Mucosa of rectum (tissue), 2 donors: Measurements from ENCODE around the gene LONRF3.
"Not testable (repeated sequence)": the region's sequence is repeated elsewhere in the genome, so short reads cannot be mapped to it uniquely, and the experiment has no call there.

Experiments used
- H3K27ac ChIP-seq, 2 donors: one replicate each; pipeline ENCODE4 v1.7.0; 2013; ENCODE audit warnings: inconsistent platforms in 2 of 2, low read depth in 2 of 2, low read length in 2 of 2
- H3K27me3 ChIP-seq, 2 donors: one replicate each; pipeline ENCODE4 v1.7.0; 2013; ENCODE audit warnings: low read length in 2 of 2; ENCODE audit not compliant: control insufficient read depth in 2 of 2, insufficient read depth in 2 of 2
- H3K36me3 ChIP-seq, 2 donors: one replicate each; pipeline ENCODE4 v1.7.0; 2013; ENCODE audit warnings: low read length in 2 of 2; ENCODE audit not compliant: control insufficient read depth in 2 of 2, insufficient read depth in 2 of 2
- H3K4me1 ChIP-seq, 2 donors: one replicate each; pipeline ENCODE4 v1.7.0; 2013; ENCODE audit warnings: low read length in 2 of 2, mild to moderate bottlenecking in 1 of 2; ENCODE audit not compliant: control insufficient read depth in 2 of 2, insufficient read depth in 2 of 2
- H3K4me3 ChIP-seq, 2 donors: one replicate each; pipeline ENCODE4 v1.7.0; 2013; ENCODE audit warnings: low read length in 2 of 2
- H3K9ac ChIP-seq, 2 donors: one replicate each; pipeline ENCODE4 v1.7.0; 2013; ENCODE audit warnings: low read length in 2 of 2, low read depth in 1 of 2, mild to moderate bottlenecking in 1 of 2
- H3K9me3 ChIP-seq, 2 donors: one replicate each; pipeline ENCODE4 v1.7.0; 2013; ENCODE audit warnings: low read length in 2 of 2; ENCODE audit not compliant: control insufficient read depth in 2 of 2
- donor health status: healthy.
- donor health status: Normal muscosa, but diverticular disease.

Gene LONRF3

DNA sequence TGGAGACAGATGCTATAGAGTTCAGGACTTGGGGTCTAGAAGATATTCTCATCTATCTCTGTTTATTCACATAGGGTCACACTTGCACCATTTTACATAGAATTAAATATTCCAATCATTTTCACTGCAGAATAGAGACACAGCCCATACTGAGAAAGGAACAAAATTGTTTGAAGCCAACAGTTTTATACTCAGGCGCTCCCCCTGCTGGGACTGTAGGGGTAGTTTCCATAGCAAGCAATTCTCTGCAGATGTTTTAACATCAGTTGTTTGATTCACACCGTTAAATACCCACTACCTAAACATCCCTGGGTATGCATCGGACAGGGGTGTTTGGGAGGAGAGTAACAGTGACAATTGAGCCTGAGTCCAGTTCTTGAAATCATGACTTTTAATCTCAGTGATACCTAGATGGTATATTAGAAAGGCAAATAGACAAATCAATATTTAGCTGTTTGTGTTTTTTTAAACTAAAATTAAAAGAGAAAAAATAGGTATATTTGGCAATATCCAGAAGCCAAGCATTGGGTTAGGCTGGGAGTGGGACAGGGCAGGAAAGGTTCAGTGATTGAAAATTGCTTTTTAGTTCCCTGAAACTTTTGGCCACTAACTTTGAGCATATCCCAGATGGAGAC lies 33.8 kb downstream of the LONRF3 start:
- Histone ChIP-seq H3K36me3 (peaks cover 7 to 14% of the 10 kb centered on the region in 2 donors), H3K27me3 (no peaks in the 10 kb centered on the region), H3K27ac (no peak overlapping the region), H3K9me3 (no peaks in the 10 kb centered on the region), H3K4me3 (no peak overlapping the region), H3K9ac (no peak overlapping the region), H3K4me1 (no peaks in the 10 kb centered on the region)

DNA sequence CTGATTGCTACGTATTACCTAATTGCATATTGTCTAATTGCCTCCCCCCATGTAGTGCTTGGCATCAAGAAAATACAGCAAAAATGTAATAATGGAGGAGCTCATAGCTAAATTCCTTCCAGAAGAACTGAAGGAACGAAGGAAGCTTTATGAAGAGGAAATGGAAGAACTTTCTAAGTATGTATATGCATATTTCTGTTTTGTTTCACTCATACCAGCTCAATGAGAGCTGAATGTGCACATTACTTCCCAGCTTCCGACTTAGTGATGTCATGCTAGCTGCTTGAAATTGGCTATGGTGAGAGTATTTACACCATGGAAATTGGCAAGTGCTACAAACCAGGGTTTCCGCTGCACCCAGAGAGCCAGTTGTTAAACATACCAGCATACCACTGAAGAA lies 34.7 kb downstream of the LONRF3 start:
- Histone ChIP-seq H3K4me1 (no peaks in the 10 kb centered on the region), H3K27me3 (no peaks in the 10 kb centered on the region), H3K4me3 (no peak overlapping the region), H3K27ac (no peak overlapping the region), H3K9ac (no peak overlapping the region), H3K36me3 (peaks cover 7 to 14% of the 10 kb centered on the region in 2 donors), H3K9me3 (no peaks in the 10 kb centered on the region)

DNA sequence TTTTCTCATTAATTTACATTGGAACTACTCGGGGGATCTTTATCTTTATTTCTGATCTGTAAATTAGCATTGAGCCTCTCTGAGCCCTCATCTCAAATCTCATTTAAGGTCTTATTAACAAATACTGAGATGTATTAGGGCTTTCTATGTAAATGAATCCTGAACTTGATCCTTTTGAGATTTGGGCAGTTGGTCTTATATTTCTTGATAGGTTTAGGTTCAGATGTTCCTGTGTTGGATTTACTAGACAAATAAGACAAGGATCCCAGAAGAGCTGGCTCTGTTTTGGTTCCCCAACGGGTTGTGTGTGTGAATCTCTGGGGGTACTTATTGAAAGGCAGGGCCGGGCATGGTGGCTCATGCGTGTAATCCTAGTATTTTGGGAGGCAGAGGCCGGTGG lies 36.1 kb downstream of the LONRF3 start:
- H3K4me3 ChIP-seq: no peak overlapping the region
- H3K9me3 ChIP-seq: no peaks in the 10 kb centered on the region
- peaks cover 10 to 17% of the 10 kb centered on the region in 2 donors for H3K36me3 ChIP-seq
- no peak overlapping the region for H3K9ac ChIP-seq
- no peak overlapping the region for H3K27ac ChIP-seq
- H3K4me1 ChIP-seq: no peaks in the 10 kb centered on the region
- H3K27me3 ChIP-seq: no peaks in the 10 kb centered on the region

DNA sequence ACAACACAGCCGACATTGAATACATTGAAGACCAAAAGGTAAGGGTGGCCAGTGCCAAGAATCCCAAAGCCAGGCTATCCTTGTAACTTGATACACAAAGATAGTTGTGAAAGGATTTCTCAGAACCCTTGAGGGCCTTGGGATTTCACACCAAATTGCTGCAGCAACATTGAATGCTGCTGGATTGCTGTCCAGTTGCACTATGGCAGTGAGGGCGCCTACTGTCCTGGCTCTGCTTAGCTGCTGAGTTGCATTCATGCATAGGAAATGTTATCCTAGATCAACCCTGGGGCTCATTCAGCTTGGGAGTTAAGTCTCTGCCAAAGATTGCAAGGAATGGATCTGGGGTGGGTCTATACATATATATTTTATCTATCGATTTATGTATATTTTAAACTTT lies 38.7 kb downstream of the LONRF3 start:
- Histone ChIP-seq H3K9me3 (peaks cover 0 to 2% of the 10 kb centered on the region in 2 donors), H3K9ac (no peak overlapping the region), H3K4me1 (no peaks in the 10 kb centered on the region), H3K27me3 (no peaks in the 10 kb centered on the region), H3K27ac (no peak overlapping the region), H3K36me3 (peaks cover 19 to 20% of the 10 kb centered on the region in 2 donors), H3K4me3 (no peak overlapping the region)

DNA sequence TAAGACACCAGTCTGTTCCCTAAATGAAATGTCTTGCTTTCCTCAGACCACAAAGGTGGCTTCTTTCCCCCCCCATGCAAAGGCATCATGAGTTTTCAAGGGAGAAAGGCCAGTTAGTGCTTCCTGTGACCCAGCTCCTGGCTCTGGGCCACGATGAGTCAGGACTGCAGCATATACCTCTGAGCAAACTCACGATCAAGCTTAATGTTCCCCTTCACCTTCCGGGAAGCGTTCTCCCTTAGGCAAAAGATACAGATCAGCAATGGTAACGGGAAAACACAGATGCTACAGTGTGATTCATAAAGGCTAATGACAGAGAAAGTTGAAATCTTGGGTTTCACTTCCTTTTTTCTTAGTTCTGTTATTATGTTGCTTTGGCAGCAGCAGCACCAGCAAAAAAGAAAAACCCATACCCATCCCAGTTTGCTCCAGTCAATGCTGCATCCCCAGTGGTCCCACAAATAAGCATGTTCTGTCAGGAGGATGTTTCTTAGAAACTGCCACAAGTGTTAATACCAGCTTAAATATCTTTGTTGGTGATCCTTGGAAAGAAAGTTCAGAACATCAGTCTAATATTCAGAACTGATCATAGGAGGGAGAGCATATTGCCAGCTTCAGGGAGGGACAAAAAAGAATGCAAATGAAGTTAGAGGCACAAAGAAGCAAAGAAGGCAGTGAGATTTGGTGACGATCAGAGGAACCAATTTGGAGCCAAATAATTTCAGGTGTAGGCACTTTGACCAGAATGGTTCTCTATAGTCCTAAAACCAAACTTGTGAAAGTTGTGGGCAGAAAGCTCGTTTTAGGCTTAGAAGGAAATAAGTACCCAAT lies 41.2 kb downstream of the LONRF3 start:
- no peaks in the 10 kb centered on the region for H3K27me3 ChIP-seq

DNA sequence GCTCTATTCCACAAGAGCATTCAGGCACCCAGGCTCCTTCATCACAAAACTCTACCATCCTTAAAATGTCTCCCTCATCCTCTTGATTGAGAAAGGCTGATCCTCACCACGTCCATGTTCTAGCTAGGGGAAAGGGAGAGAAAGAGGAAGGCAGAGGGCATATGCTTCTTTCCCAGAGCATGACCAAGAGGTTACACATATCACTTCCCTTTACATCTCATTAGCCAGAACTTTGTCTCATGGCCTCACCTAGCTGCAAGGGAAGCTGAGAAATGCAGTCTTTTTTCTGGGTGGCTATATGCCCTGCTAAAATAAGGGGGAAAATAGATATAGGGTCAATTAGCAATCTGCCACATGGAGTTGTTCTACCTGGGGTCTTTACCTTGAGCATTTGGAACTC lies 42.7 kb downstream of the LONRF3 start:
- Histone ChIP-seq H3K36me3 (peaks cover 11 to 13% of the 10 kb centered on the region in 2 donors), H3K4me3 (no peak overlapping the region), H3K9me3 (peaks cover 0 to 2% of the 10 kb centered on the region in 2 donors), H3K9ac (no peak overlapping the region), H3K27me3 (no peaks in the 10 kb centered on the region), H3K4me1 (no peaks in the 10 kb centered on the region), H3K27ac (no peak overlapping the region)

More for the DNA sequence above, 41.2 kb downstream of the LONRF3 start:
- no peak overlapping the region for H3K27ac ChIP-seq
- H3K9me3 ChIP-seq: peaks cover 0 to 2% of the 10 kb centered on the region in 2 donors
- H3K9ac ChIP-seq: no peak overlapping the region
- H3K36me3 ChIP-seq: peaks cover 14 to 17% of the 10 kb centered on the region in 2 donors
- no peak overlapping the region for H3K4me3 ChIP-seq
- no peaks in the 10 kb centered on the region for H3K4me1 ChIP-seq

DNA sequence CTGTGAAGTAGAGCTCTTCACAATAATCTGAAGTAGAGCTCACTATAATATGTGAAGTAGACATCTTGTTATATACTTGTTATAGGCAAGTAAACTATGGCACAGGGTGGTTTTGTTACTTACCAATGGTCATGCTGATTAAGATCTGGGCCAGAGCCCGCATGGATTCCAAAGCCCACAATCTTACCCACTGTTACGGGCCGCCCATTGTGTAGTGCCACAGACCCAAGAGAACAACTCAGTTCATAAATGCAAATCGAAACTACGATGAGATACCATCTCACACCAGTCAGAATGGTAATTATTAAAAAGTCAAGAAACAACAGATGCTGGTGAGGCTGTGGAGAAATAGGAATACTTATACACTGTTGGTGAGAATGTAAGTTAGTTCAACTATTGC lies 51.5 kb downstream of the LONRF3 start:
- H3K27ac ChIP-seq: no peak overlapping the region
- no peaks in the 10 kb centered on the region for H3K4me1 ChIP-seq
- H3K36me3 ChIP-seq: no peaks in the 10 kb centered on the region
- no peak overlapping the region for H3K4me3 ChIP-seq
- H3K9ac ChIP-seq: no peak overlapping the region
- H3K27me3 ChIP-seq: no peaks in the 10 kb centered on the region
- no peaks in the 10 kb centered on the region for H3K9me3 ChIP-seq

DNA sequence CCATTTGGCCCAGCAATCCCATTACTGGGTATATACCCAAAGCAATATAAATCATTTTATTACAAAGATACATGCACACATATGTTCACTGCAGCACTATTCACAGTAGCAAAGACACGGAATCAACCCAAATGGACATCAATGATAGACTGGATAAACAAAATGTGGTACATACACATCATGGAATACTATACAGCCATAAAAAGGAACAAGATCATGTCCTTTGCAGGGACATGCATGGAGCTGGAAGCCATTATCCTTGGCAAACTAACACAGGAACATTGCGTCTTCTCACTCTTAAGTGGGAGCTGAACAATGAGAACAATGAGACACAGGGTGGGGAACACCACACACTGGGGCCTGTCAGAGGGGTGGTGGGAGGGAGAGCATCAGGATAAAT lies 51.9 kb downstream of the LONRF3 start:
- H3K36me3 ChIP-seq, H3K9me3 ChIP-seq, H3K4me3 ChIP-seq, H3K27ac ChIP-seq, H3K4me1 ChIP-seq, H3K9ac ChIP-seq, H3K27me3 ChIP-seq: not testable (repeated sequence)

DNA sequence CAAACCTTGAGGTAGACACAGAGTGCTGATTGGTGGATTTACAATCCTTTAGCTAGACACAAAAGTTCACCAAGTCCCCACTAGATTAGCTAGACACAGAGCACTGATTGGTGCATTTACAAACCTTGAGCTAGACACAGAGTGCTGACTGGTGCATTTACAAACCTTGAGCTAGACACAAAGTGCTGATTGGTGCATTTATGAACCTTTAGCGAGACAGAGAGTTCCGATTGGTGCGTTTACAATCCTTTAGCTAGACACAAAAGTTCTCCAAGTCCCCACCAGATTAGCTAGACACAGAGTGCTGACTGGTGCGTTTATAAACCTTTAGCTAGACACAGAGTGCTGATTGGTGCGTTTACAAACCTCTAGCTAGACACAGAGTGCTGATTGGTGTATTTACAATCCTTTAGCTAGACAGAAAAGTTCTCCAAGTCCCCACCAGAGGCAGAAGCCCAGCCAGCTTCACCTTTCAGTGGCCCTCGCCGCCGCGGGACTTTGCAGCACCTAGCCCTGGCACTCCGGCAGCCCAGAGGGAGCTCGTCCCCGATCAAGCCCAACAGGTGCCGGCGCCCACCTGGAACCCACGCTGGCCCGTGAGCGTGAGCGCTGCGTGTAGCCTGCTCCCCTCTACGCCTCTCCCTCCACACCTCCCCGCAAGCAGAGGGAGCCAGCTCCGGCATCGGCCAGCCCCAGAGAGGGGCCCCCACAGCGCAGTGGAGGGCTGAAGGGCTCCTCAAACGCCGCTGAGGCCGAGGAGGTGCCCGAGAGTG lies 53.7 kb downstream of the LONRF3 start:
- not testable (repeated sequence) for H3K36me3 ChIP-seq, H3K4me1 ChIP-seq, H3K9ac ChIP-seq, H3K4me3 ChIP-seq, H3K27ac ChIP-seq, H3K9me3 ChIP-seq, H3K27me3 ChIP-seq

DNA sequence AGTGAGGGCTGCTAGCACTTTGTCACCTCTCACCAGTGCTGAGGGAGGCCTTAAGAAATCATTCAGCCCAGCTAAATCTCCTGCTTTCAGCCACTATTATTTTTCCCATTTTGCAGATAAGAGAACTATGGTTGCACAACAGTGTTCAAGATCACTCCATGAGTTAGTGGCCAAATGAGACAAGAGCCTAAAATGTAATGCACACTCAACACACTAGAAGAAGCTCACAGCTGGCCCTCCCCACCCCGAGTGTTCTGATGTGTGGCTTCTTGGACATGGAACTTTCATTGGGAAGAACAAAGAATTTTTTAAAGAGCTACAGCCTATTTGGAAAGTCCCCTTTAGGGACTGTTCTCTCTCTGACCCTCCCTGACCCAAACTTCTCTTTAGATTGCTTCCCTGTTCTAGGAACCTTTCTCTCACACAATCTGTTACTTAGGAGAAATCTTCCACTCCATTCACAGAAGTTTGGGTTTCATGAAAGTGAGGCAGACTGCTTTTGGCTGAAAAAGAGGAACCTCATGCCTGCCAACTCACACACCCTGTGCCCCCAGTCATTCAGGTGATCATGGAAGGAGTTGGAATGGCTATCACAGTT lies 54.4 kb downstream of the LONRF3 start:
- Histone ChIP-seq H3K27ac (no peak overlapping the region), H3K9ac (no peak overlapping the region), H3K9me3 (no peaks in the 10 kb centered on the region), H3K4me1 (no peaks in the 10 kb centered on the region), H3K36me3 (no peaks in the 10 kb centered on the region), H3K27me3 (no peaks in the 10 kb centered on the region), H3K4me3 (no peak overlapping the region)
